PFSK-1 (cell line): ENCODE measurements around the gene SIX2.

Experiments used
- FOXP2 ChIP-seq: optimal IDR thresholded peaks from 2 replicates; pipeline ENCODE3; 2011; ENCODE audit warnings: borderline replicate concordance, control low read depth, inconsistent platforms; ENCODE audit not compliant: insufficient read depth; ENCODE audit errors: extremely low read length, extremely low read depth
- POLR2AphosphoS5 ChIP-seq: IDR thresholded peaks from 2 replicates; pipeline ENCODE4 v1.6.1; 2012; ENCODE audit warnings: low read depth, mild to moderate bottlenecking, control low read depth, low read length, moderate library complexity
- REST ChIP-seq, 2 experiments: IDR thresholded peaks; 2 replicates each; pipeline versions ENCODE4 v1.6.1 to v1.8.0; 2011 to 2012; ENCODE audit warnings: low read depth in 2 of 2, low read length in 2 of 2, control low read depth in 1 of 2, inconsistent platforms in 1 of 2, mild to moderate bottlenecking in 1 of 2, moderate library complexity in 1 of 2; ENCODE audit not compliant: insufficient read depth in 1 of 2
- SIN3A ChIP-seq: IDR thresholded peaks from 2 replicates; pipeline ENCODE4 v1.6.1; 2012; ENCODE audit warnings: mild to moderate bottlenecking, low read length, moderate library complexity, borderline replicate concordance; ENCODE audit not compliant: insufficient read depth
- TAF1 ChIP-seq: IDR thresholded peaks from 2 replicates; pipeline ENCODE4 v1.6.1; 2012; ENCODE audit warnings: low read length, control low read depth, borderline replicate concordance; ENCODE audit not compliant: insufficient read depth

Gene SIX2

DNA sequence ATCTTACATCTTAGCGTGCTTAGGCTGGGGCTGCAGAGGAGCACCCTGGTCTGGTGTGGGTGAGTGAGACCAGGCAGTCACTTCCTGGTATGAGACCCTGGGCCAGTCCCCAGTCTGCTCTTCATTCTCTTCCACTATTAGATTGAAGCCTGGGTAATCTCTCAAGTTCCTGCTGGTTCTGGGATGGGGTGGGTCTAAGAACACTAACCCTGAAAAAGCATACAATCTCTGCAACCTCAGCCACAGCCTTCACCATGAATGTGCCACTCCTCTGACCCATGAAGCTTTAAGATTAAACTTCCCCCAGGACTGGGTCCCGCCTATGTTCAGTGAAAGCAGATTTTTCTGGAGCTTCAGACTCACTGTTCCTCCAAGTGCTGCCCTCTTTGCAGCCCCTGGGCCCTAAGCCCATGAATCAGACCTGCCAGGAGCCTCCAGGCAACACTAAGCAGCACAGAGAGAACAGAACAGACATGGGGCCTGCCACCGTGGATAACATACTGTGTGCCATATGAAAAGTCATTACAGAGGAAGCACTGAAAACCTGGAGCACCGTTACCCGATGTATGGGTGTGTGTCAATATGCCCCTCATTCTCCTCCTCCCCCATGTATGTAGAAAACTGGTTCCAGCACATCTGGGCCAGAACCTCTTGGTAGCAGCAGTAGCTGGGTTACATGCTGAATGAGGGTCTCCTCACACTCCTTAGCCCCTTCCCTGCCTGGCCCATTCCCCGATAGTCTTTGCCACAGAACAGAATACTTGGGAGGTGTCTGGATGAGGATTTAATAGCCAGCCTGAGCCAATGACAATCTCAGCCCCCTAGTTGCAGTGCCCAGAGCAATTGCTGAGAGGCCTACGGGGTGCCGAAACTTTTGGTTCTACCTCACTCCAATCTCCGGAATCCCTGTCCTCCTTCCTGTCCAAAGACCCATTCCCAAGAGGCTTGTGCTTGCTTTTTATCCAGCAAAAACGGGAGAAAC is 2.7 kb upstream of the SIX2 start:
- TF ChIP-seq POLR2AphosphoS5 (no peak), TAF1 (no peak), REST (IDR thresholded peaks at IDR 0.05; ENCODE audit: insufficient read depth in 1 of 2, low read depth in 2 of 2, low read length in 2 of 2) (no peak), FOXP2 (no peak), SIN3A (no peak)

DNA sequence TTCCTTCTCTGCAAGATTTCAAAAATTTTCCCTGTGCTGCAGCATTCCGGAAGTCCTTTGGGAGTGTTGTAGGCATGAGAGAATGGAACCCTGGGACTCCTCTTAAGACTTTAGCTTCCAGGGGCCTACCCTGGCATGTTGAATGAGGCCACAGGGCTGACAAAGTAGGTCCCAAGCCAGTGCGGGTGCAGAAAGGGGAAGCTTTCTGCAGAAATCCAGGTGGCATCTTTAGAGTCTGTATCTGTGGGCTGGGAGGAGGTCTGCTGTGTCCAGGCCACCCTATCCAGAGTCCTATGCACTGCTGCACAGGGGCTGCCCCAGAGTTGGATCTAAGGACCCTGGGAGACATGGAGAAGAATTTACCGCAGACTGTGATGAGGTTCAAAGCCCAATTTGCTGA is 1.9 kb upstream of the SIX2 start:
- no peak for TF ChIP-seq SIN3A
- TF ChIP-seq POLR2AphosphoS5 = no peak
- TF ChIP-seq REST (IDR thresholded peaks at IDR 0.05; ENCODE audit: insufficient read depth in 1 of 2, low read depth in 2 of 2, low read length in 2 of 2) = no peak
- no peak for TF ChIP-seq FOXP2
- TF ChIP-seq TAF1 = no peak

DNA sequence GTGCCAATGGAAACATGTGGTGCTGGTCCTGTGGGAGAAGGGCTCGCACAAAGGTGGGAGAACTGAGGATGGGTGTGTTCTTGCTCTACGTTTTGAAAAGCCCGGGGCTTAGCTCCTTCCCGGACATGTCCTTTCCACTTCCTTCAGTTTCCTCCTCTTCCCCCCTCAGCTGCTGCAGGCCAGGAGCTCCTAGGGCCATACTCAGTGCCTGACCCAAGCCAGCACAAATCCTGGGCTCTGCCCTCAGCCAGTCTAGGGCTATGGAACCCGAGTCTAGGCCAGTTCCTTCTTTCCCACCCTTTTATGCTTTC is 1.4 kb upstream of the SIX2 start:
- TF ChIP-seq FOXP2 (no peak), POLR2AphosphoS5 (no peak), TAF1 (no peak), SIN3A (no peak), REST (IDR thresholded peaks at IDR 0.05; ENCODE audit: insufficient read depth in 1 of 2, low read depth in 2 of 2, low read length in 2 of 2) (no peak)

DNA sequence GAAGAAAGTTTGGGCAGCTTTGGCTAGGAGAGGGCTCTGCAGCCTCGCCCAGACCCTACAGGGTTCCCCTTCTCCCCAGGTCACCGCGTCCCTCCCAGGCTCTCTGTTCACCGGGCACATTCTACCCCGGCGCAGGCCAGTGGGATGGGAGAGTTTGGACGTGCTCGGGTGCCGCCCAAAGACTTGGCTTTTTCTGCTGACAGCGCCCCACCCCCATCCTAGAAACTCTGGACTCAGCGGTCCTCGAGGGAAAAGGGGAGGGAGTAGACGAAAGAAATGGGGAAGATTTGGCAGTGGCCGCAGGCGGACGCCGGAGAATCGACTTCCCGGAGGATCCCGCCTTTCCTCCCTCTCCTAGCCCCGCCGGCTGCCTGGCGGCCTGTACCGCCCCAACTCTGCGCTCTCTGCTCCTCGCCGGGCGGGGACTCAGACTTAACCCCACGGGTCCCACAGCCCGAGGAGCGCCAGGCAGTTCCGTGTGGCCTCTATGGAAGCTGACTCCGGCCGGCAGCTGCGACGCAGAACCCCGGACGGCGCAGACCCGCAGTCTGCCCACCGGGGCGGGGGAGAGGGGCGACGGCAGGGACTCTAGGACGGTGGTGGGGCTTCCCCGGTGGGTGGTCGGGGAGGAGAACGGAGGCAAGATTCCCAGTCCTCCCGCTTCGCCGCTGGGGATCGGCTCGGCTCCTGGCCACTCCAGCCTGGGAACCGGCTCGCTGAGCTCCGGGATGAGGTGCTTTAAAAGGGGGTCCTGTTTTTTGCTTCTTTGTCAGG is 863 bp upstream of the SIX2 start:
- no peak for TF ChIP-seq REST (IDR thresholded peaks at IDR 0.05; ENCODE audit: insufficient read depth in 1 of 2, low read depth in 2 of 2, low read length in 2 of 2)
- no peak for TF ChIP-seq TAF1
- TF ChIP-seq FOXP2 = no peak
- no peak for TF ChIP-seq SIN3A
- no peak for TF ChIP-seq POLR2AphosphoS5
